ENCODE results near the gene AIF1L. TPM values are rescaled to one million over a fixed set of nuclear protein-coding genes. Genes with fewer than 3 reads are reported as not detected.

AIF1L gene
- polyA plus RNA-seq, 3 donors, result not detected

DNA sequence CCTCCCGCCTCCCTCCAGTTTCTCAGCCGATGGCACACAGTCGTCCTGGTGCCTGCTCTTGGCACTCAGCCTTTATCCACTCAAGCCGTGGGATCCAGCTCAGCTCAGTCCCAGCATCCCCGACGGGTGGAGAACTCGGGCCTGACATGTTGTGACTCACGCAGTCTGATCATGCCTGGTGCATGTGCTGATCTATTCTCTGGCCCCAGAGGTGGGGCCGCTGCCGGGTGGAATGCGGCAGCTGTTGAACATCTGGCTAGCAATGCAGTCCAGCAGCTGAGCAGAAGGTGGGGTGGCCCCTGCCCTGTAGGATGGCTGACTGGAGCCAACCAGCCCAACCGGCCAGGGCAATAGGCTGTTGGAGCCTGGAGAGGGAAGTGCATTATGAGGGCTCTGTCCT, 1.7 kb upstream of the AIF1L start:
- intact Hi-C loops (cut with micrococcal nuclease), result no loop called here
- Mint-ChIP-seq H3K9me3 (peaks cover 0 to 7% (median 0%) of the 10 kb centered on the region in 7 donors), H3K36me3 (peaks cover 0 to 4% of the 10 kb centered on the region in 2 donors), H3K27me3 (ENCODE audit: low read depth in 3 of 3) (peaks cover 36 to 44% (median 38%) of the 10 kb centered on the region in 3 donors), H3K4me1 (peaks cover 8% of the 10 kb centered on the region), H3K27ac (no peak overlapping the region), H3K4me3 (no peak overlapping the region)
- H3K9ac ChIP-seq (ENCODE audit: insufficient read depth, low read length, poor library complexity, severe bottlenecking), result no peak overlapping the region
- peaks cover 0 to 5% of the 10 kb centered on the region in 2 donors for H3K9me3 ChIP-seq (replicated peaks in 1 of 2; ENCODE audit: control insufficient read depth in 1 of 2, insufficient read depth in 1 of 2, low read length in 2 of 2)
- peaks cover 4 to 6% of the 10 kb centered on the region in 2 donors for H3K4me1 ChIP-seq (ENCODE audit: control insufficient read depth in 1 of 2, insufficient read depth in 2 of 2, low read length in 2 of 2)
- H3K27ac ChIP-seq (ENCODE audit: low read depth in 1 of 2, low read length in 2 of 2), result no peak overlapping the region
- H3K79me2 ChIP-seq (ENCODE audit: insufficient read depth, low read length), result no peaks in the 10 kb centered on the region
- WGBS (ENCODE audit: insufficient coverage), result 91% methylated on average over 12 of the region's 12 CpGs
- H2AFZ ChIP-seq (ENCODE audit: insufficient read depth, low read depth, low read length, poor library complexity, severe bottlenecking), result no peak overlapping the region
- TF ChIP-seq, protein P1, sequence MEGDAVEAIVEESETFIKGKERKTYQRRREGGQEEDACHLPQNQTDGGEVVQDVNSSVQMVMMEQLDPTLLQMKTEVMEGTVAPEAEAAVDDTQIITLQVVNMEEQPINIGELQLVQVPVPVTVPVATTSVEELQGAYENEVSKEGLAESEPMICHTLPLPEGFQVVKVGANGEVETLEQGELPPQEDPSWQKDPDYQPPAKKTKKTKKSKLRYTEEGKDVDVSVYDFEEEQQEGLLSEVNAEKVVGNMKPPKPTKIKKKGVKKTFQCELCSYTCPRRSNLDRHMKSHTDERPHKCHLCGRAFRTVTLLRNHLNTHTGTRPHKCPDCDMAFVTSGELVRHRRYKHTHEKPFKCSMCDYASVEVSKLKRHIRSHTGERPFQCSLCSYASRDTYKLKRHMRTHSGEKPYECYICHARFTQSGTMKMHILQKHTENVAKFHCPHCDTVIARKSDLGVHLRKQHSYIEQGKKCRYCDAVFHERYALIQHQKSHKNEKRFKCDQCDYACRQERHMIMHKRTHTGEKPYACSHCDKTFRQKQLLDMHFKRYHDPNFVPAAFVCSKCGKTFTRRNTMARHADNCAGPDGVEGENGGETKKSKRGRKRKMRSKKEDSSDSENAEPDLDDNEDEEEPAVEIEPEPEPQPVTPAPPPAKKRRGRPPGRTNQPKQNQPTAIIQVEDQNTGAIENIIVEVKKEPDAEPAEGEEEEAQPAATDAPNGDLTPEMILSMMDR (IDR thresholded peaks at IDR 0.05), result no peak
- no peak overlapping the region for H3K4me2 ChIP-seq (replicated peaks; ENCODE audit: extremely low read depth, low read length, poor library complexity, severe bottlenecking)
- no peak overlapping the region for H3K4me3 ChIP-seq (replicated peaks in 1 of 3; ENCODE audit: low read depth in 2 of 3, low read length in 3 of 3)
- H4K20me1 ChIP-seq (ENCODE audit: insufficient read depth, low read length), result no peaks in the 10 kb centered on the region
- no peak for DNase-seq
- peaks cover 10 to 37% of the 10 kb centered on the region in 2 donors for H3K27me3 ChIP-seq (ENCODE audit: control insufficient read depth in 2 of 2, insufficient read depth in 2 of 2, low read length in 2 of 2)
- no peaks in the 10 kb centered on the region for H3K36me3 ChIP-seq (replicated peaks in 1 of 2; ENCODE audit: control insufficient read depth in 1 of 2, insufficient read depth in 2 of 2, low read length in 2 of 2)

DNA sequence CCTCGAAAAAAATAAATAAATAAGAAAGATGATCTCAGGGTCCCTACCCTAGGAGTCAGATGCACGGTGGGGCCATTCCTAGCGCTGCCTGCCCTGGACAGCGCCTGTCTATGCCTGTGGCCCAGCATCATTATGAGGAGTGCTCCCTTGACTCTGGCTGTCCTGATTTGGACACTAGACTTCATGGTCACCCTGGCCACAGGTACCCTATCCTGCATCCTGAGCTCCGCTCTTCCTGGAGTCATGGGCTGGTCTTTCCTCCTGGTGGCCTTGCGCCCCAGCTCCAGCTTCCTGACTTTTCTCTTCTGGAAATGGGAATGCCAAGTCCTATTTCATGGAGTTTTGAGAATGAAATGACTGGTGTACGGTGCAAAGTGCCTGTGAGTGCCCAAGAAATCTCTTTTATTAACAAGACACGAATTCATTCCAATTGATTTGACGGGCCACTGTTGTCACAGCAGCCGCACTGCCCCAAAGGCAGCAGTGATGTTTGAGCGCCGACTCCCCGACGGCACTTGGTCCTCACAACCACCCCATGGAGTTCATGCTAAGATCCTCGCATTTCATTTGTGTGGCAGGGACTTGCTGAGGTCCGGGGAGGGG, 564 bp upstream of the AIF1L start:
- peak overlapping the region; percentile 56 for H3K4me2 ChIP-seq (replicated peaks; ENCODE audit: extremely low read depth, low read length, poor library complexity, severe bottlenecking)
- H3K4me3 ChIP-seq (replicated peaks in 1 of 3; ENCODE audit: low read depth in 2 of 3, low read length in 3 of 3), result no peak overlapping the region
- peaks cover 34 to 44% (median 38%) of the 10 kb centered on the region in 3 donors for H3K27me3 Mint-ChIP-seq (ENCODE audit: low read depth in 3 of 3)
- peaks cover 0 to 5% of the 10 kb centered on the region in 2 donors for H3K9me3 ChIP-seq (replicated peaks in 1 of 2; ENCODE audit: control insufficient read depth in 1 of 2, insufficient read depth in 1 of 2, low read length in 2 of 2)
- H3K4me3 Mint-ChIP-seq, result peak overlapping the region in 1 of 2 donors; percentile 82
- H3K36me3 ChIP-seq (replicated peaks in 1 of 2; ENCODE audit: control insufficient read depth in 1 of 2, insufficient read depth in 2 of 2, low read length in 2 of 2), result no peaks in the 10 kb centered on the region
- no peak overlapping the region for H2AFZ ChIP-seq (ENCODE audit: insufficient read depth, low read depth, low read length, poor library complexity, severe bottlenecking)
- DNase-seq, result no peak
- peaks cover 0 to 4% of the 10 kb centered on the region in 2 donors for H3K36me3 Mint-ChIP-seq
- WGBS (ENCODE audit: insufficient coverage), result 84% methylated on average over 4 of the region's 16 CpGs
- peaks cover 4 to 6% of the 10 kb centered on the region in 2 donors for H3K4me1 ChIP-seq (ENCODE audit: control insufficient read depth in 1 of 2, insufficient read depth in 2 of 2, low read length in 2 of 2)
- peaks cover 10 to 37% of the 10 kb centered on the region in 2 donors for H3K27me3 ChIP-seq (ENCODE audit: control insufficient read depth in 2 of 2, insufficient read depth in 2 of 2, low read length in 2 of 2)
- no peak overlapping the region for H3K27ac Mint-ChIP-seq
- intact Hi-C loops (cut with micrococcal nuclease), result no loop called here
- H3K9ac ChIP-seq (ENCODE audit: insufficient read depth, low read length, poor library complexity, severe bottlenecking), result no peak overlapping the region
- no peaks in the 10 kb centered on the region for H4K20me1 ChIP-seq (ENCODE audit: insufficient read depth, low read length)
- peaks cover 0 to 7% (median 0%) of the 10 kb centered on the region in 7 donors for H3K9me3 Mint-ChIP-seq
- no peak overlapping the region for H3K27ac ChIP-seq (ENCODE audit: low read depth in 1 of 2, low read length in 2 of 2)
- H3K4me1 Mint-ChIP-seq, result peaks cover 8% of the 10 kb centered on the region
- TF ChIP-seq, protein P1 (IDR thresholded peaks at IDR 0.05), result no peak
- H3K79me2 ChIP-seq (ENCODE audit: insufficient read depth, low read length), result no peaks in the 10 kb centered on the region
